Peyer's patch (tissue), 4 donors: ENCODE data around the gene P2RY1. TPM values are rescaled to one million over a fixed set of nuclear protein-coding genes. Genes with fewer than 3 reads are reported as not detected.

Experiments
- DNase-seq, 3 donors: peaks; one replicate each; pipeline ENCODE4 v3.0.0-alpha.2; 2017 to 2019
- H3K27ac ChIP-seq, 4 donors: fragments of 200-600 bp; sonication (generic); one replicate each; pipeline ENCODE4 v1.5.1; 2016 to 2019
- H3K27me3 ChIP-seq, 2 donors: fragments of 200-600 bp; sonication (generic); one replicate each; pipeline ENCODE4 v1.5.1; 2019
- H3K36me3 ChIP-seq, 3 donors: fragments of 200-600 bp; sonication (generic); one replicate each; pipeline ENCODE4 v1.5.1; 2016 to 2019
- H3K4me1 ChIP-seq, 4 donors: fragments of 200-600 bp; sonication (generic); one replicate each; pipeline ENCODE4 v1.5.1; 2016 to 2019
- H3K4me3 ChIP-seq, 4 donors: fragments of 200-600 bp; sonication (generic); 1 replicate in 3 of 4; 2 replicates in 1 of 4; pipeline ENCODE4 v1.5.1; 2016 to 2019; ENCODE audit warnings: mild to moderate bottlenecking in 1 of 4
- H3K9me3 ChIP-seq, 4 donors: fragments of 200-600 bp; sonication (generic); one replicate each; pipeline ENCODE4 v1.5.1; 2016 to 2019; ENCODE audit warnings: mild to moderate bottlenecking in 1 of 4
- POLR2A ChIP-seq, 2 donors: fragments of 450-650 bp; IDR thresholded peaks; one replicate each; pipeline ENCODE4 v1.5.1; 2017; ENCODE audit warnings: antibody characterized with exemption in 2 of 2, mild to moderate bottlenecking in 2 of 2, moderate library complexity in 2 of 2
- total RNA-seq, 4 donors: library from RNA; depleted of rRNA; stranded (reverse); fragments of >200 nt; gene quantifications; one replicate each; pipeline ENCODE4 v1.1.0, GENCODE V29; 2016
- TF ChIP-seq, protein P1 (sequence below), 6 experiments: fragments of 450-650 bp in 4 of 6; fragments of 200-600 bp in 2 of 6; sonication (generic) in 1 of 6; IDR thresholded peaks; one replicate each; pipeline ENCODE4 v1.5.1; 2017 to 2019; ENCODE audit warnings: antibody characterized with exemption in 6 of 6, mild to moderate bottlenecking in 3 of 6, moderate library complexity in 1 of 6

Gene P2RY1
- total RNA-seq, 4 donors from 2014 or later: 5.0 to 17.7 (median 13.0) TPM

DNA sequence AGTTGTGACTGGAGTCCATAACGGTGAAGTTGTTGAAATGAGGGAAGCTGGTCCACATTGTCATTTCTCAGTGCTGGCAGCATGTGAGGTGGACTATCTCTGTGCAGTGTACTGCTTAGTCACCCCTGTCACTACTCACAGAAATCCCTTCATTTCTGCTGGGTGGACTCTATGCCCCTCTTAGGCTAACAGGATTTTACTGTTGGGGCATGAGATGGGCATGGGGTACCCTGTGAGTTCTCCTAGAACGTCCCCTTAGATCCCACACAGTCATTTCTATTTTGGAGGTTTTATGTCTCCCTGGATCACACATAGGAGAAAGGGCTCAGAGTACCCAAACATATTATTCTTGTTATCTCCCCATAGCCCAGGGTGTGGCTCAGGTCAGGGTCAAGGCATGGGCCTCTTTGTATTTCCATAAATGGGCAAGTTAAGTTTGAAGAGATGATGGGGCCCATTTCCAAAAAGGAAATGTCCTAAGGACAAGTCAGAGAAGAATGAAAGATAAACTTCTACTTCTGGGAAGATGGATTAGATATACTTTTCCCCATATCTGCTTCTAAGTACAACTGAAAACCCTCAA, 15.2 kb downstream of the P2RY1 start:
- no peaks in the 10 kb centered on the region for H3K36me3 ChIP-seq
- no peak for DNase-seq
- no peaks in the 10 kb centered on the region for H3K4me1 ChIP-seq
- H3K27me3 ChIP-seq: no peaks in the 10 kb centered on the region
- no peak overlapping the region for H3K27ac ChIP-seq
- TF ChIP-seq, protein P1, sequence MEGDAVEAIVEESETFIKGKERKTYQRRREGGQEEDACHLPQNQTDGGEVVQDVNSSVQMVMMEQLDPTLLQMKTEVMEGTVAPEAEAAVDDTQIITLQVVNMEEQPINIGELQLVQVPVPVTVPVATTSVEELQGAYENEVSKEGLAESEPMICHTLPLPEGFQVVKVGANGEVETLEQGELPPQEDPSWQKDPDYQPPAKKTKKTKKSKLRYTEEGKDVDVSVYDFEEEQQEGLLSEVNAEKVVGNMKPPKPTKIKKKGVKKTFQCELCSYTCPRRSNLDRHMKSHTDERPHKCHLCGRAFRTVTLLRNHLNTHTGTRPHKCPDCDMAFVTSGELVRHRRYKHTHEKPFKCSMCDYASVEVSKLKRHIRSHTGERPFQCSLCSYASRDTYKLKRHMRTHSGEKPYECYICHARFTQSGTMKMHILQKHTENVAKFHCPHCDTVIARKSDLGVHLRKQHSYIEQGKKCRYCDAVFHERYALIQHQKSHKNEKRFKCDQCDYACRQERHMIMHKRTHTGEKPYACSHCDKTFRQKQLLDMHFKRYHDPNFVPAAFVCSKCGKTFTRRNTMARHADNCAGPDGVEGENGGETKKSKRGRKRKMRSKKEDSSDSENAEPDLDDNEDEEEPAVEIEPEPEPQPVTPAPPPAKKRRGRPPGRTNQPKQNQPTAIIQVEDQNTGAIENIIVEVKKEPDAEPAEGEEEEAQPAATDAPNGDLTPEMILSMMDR (IDR thresholded peaks at IDR 0.05): no peak
- TF ChIP-seq POLR2A (IDR thresholded peaks at IDR 0.05): no peak
- peaks cover 0 to 9% (median 0%) of the 10 kb centered on the region in 4 donors for H3K9me3 ChIP-seq
- H3K4me3 ChIP-seq: no peak overlapping the region

DNA sequence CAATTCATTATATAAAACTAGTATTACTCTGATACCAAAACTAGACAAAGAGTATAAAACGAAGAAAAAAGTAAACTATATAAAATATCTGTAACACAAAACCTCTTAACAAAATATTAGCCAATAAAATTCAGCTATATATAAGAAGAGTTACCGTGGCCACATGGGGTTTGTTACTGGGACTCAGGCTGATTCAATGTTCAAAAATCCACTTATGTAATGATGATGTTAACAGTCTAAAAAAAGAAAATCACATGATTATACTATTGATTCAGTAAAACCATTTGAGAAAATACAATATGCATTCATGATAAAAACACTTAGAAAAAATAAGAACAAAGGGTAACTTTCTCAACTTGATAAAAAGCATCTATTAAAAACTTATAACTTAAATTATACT, 18.3 kb downstream of the P2RY1 start:
- Histone ChIP-seq H3K9me3 (no peaks in the 10 kb centered on the region), H3K36me3 (no peaks in the 10 kb centered on the region), H3K27ac (no peak overlapping the region), H3K4me3 (no peak overlapping the region), H3K27me3 (no peaks in the 10 kb centered on the region), H3K4me1 (no peaks in the 10 kb centered on the region)
- no peak for DNase-seq
- TF ChIP-seq POLR2A (IDR thresholded peaks at IDR 0.05): no peak

DNA sequence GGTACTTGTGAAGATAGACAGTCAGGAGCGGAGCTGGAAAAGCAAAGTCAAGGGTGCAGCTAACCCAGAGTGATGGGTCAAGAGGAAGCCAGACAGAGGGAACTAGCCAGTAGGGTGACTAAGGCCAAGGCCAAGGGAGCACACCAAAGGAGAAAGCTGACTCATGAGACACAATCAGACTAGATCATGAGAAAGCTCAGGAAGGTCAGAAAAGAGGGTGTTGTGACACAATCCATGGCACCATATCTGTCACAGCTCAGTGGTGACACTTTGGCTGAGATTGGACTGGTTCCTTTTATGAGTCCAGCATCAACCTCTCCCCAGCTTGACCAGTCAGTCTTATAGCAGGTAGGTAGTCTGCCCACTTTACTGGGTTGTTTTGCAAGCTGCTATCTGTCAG, 22.2 kb downstream of the P2RY1 start:
- TF ChIP-seq, protein P1 (IDR thresholded peaks at IDR 0.05): no peak
- TF ChIP-seq POLR2A (IDR thresholded peaks at IDR 0.05): no peak

DNA sequence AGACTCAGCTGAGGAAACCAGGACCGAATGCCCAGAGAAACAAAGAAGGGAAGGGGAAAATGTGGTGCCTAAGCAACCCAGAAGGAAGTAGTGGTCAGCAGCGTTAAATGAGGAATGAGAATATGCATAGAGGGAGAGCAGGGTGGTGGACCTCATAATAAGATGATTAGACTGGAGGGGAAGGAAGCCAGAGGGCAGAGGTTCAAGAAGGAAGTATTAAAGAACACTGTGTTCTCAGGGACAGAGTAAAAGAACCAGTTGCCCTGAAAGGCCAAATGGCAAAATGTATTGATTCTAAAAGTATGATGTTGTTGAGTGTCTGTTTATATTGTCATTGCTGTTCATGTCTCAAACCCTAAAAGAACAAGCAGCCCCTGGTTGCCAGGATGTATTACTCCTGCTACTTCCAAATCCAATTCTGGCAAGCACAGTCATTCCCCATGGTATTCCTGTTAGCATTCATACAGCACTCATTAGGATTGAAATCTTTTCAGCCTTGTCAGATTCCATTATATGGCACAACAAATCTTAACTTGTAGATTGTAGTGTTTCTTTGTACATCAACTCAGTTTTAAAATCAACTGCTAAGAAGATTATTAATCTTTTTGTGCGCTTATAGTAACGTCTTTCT, 23.4 kb downstream of the P2RY1 start:
- Histone ChIP-seq H3K27ac (no peak overlapping the region), H3K4me3 (no peak overlapping the region), H3K9me3 (no peaks in the 10 kb centered on the region), H3K4me1 (no peaks in the 10 kb centered on the region), H3K27me3 (no peaks in the 10 kb centered on the region), H3K36me3 (no peaks in the 10 kb centered on the region)
- no peak for TF ChIP-seq POLR2A (IDR thresholded peaks at IDR 0.05)
- TF ChIP-seq, protein P1 (IDR thresholded peaks at IDR 0.05): no peak
- no peak for DNase-seq

More for the DNA sequence above, 22.2 kb downstream of the P2RY1 start:
- H3K9me3 ChIP-seq: no peaks in the 10 kb centered on the region
- no peaks in the 10 kb centered on the region for H3K27me3 ChIP-seq
- H3K4me1 ChIP-seq: no peaks in the 10 kb centered on the region
- no peak for DNase-seq
- H3K36me3 ChIP-seq: no peaks in the 10 kb centered on the region
- H3K4me3 ChIP-seq: no peak overlapping the region
- no peak overlapping the region for H3K27ac ChIP-seq

DNA sequence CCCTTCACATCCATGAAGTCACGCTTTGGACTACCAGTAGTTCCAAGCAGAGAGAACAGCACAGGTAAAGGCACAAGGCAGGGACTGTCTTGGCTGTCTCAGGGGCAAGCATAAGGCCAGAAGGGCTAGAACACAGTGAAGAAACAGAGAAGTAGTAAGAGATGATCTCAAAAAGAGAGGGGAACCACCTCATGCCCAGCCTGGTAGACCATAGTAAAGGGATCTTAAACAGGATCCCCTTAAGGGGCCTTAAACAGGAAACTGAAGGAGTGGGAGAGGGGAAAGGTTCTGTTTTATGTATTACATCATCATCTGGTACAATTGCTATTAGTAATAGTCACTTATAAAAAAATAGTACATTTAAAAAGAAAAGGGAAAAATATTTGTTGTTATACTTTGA, 25.8 kb downstream of the P2RY1 start:
- no peak overlapping the region for H3K4me3 ChIP-seq
- no peak for TF ChIP-seq POLR2A (IDR thresholded peaks at IDR 0.05)
- TF ChIP-seq, protein P1 (IDR thresholded peaks at IDR 0.05): no peak
- DNase-seq: no peak
- no peaks in the 10 kb centered on the region for H3K9me3 ChIP-seq
- H3K27me3 ChIP-seq: no peaks in the 10 kb centered on the region
- H3K36me3 ChIP-seq: no peaks in the 10 kb centered on the region
- H3K27ac ChIP-seq: no peak overlapping the region
- H3K4me1 ChIP-seq: no peaks in the 10 kb centered on the region

DNA sequence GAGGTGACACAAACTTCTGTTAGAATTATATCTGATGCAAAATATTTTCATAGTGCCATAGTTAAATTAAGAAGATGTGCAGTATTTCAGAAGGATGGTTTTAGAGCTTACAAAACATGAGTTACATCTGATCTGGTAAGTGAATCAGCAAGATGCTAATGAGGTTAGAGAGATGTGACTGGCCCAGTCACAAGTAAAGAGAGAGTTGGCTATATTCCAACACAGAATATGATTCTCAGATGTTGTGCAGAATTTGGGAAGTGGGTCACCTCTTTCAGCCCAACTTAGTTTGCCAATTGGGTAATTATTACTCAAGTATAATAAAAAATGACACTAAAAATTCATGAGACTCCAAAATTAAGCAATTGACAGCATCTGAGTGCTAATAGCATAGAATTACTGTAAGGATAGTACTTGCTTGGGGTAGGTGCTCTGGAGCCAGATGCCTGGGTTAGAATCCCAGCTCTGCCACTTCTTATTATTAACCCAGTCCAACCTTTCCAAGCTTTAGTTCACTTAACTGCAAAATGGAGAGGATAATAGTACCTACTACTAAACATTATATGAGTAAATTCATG, 30.8 kb downstream of the P2RY1 start:
- DNase-seq: no peak
- no peak overlapping the region for H3K27ac ChIP-seq

More for the DNA sequence above, 30.8 kb downstream of the P2RY1 start:
- H3K4me1 ChIP-seq: no peaks in the 10 kb centered on the region
- H3K9me3 ChIP-seq: no peaks in the 10 kb centered on the region
- no peaks in the 10 kb centered on the region for H3K27me3 ChIP-seq
- H3K36me3 ChIP-seq: no peaks in the 10 kb centered on the region
- H3K4me3 ChIP-seq: no peak overlapping the region
- TF ChIP-seq, protein P1 (IDR thresholded peaks at IDR 0.05): no peak
- no peak for TF ChIP-seq POLR2A (IDR thresholded peaks at IDR 0.05)
